ENCODE measurements around the gene PTPRU.

GRCh38 chr1:29213055-29213454 is 23.3 kb upstream of the PTPRU start:
- TF ChIP-seq CTCF (IDR thresholded peaks at IDR 0.05) (no peak), POLR2AphosphoS5 (IDR thresholded peaks at IDR 0.05) (no peak), POLR2A (IDR thresholded peaks at IDR 0.05) (no peak)

All from transverse colon (tissue), 4 donors.